Left lung (tissue), 10 donors: ENCODE results near the gene ACKR1. TPM values are rescaled to one million over a fixed set of nuclear protein-coding genes. Genes with fewer than 3 reads are reported as not detected.

Experiments
- ATAC-seq: fragments of 200-7000 bp; cut with Tn5 transposase; one replicate; pipeline ENCODE4 v1.9.1; 2020; ENCODE audit warnings: moderate library complexity
- DNase-seq, 4 donors: peaks; one replicate each; pipeline ENCODE4 v3.0.0-alpha.2; 2013 to 2020
- H3K27ac ChIP-seq, 2 donors: fragments of 200-600 bp; sonication (generic) in 1 of 2; one replicate each; pipeline versions ENCODE4 v1.5.0 to v1.8.0; 2020 to 2021
- H3K27me3 ChIP-seq, 2 donors: fragments of 200-600 bp; sonication (generic) in 1 of 2; one replicate each; pipeline versions ENCODE4 v1.5.0 to v1.8.0; 2020 to 2021
- H3K36me3 ChIP-seq, 2 donors: fragments of 200-600 bp; sonication (generic) in 1 of 2; one replicate each; pipeline versions ENCODE4 v1.5.0 to v1.8.0; 2020 to 2021
- H3K4me1 ChIP-seq, 2 donors: fragments of 200-600 bp; one replicate each; pipeline ENCODE4 v1.8.0; 2021
- H3K4me3 ChIP-seq, 2 donors: fragments of 200-600 bp; sonication (generic) in 1 of 2; one replicate each; pipeline versions ENCODE4 v1.5.0 to v1.8.0; 2020 to 2021; ENCODE audit warnings: mild to moderate bottlenecking in 1 of 2
- H3K9me3 ChIP-seq, 2 donors: fragments of 200-600 bp; sonication (generic) in 1 of 2; one replicate each; pipeline versions ENCODE4 v1.5.0 to v1.8.0; 2020 to 2021
- CTCF ChIP-seq, 2 donors: fragments of 200-600 bp; sonication (generic) in 1 of 2; IDR thresholded peaks; one replicate each; pipeline versions ENCODE4 v1.5.0 to v1.8.0; 2021; ENCODE audit warnings: antibody characterized with exemption in 2 of 2
- intact Hi-C, 2 donors: fragments of 100-400 bp; cut with DNase I; formaldehyde crosslinking; loops; one replicate each; pipeline versions ENCODE4 v1.11.2 to v1.14.2; 2022
- polyA plus RNA-seq, 6 donors: library from polyadenylated mRNA; unstranded; fragments of 120-200 nt; gene quantifications; one replicate each; pipeline ENCODE4 v1.2.1, GENCODE V29; 2013; ENCODE audit not compliant: insufficient read length in 6 of 6
- total RNA-seq, 2 donors: library from RNA; stranded (reverse); fragmentation: NEBNext Ultra II Directional; extraction: Animal tissue kit (Norgen Biotek cat#: 25700); gene quantifications; one replicate each; pipeline ENCODE4 v1.2.1, GENCODE V29; 2021
- donor health status: DM: no; HTN: yes; CAD: no.
- donor health status: DM: no; HTN: no; CAD: no.

Gene ACKR1
- total and polyA plus RNA-seq, 8 donors: 3.6 to 65.3 (median 4.8) TPM

GRCh38 chr1:159209061-159209460, 4.4 kb downstream of the ACKR1 start:
- ATAC-seq (no peak), DNase-seq (no peak)
- H3K27me3 ChIP-seq: peaks cover 0 to 64% of the 10 kb centered on the region in 2 donors
- peaks cover 0 to 8% of the 10 kb centered on the region in 2 donors for H3K4me1 ChIP-seq
- H3K36me3 ChIP-seq: no peaks in the 10 kb centered on the region
- no peak for TF ChIP-seq CTCF (IDR thresholded peaks at IDR 0.05)
- H3K27ac ChIP-seq: no peak overlapping the region
- intact Hi-C loops: no loop called here
- H3K4me3 ChIP-seq: no peak overlapping the region
- H3K9me3 ChIP-seq: no peaks in the 10 kb centered on the region

- no peak overlapping the region for H3K4me3 ChIP-seq
- intact Hi-C loops: loop anchor here in 1 of 2 donors (10.0 kb wide), 1 partner anchor 77 kb away; no protein-coding TSS in a partner anchor
- TF ChIP-seq CTCF (IDR thresholded peaks at IDR 0.05): peak; percentile 65 to 75
- H3K4me1 ChIP-seq: peaks cover 0 to 8% of the 10 kb centered on the region in 2 donors
- H3K36me3 ChIP-seq: no peaks in the 10 kb centered on the region
- peaks cover 0 to 54% of the 10 kb centered on the region in 2 donors for H3K27me3 ChIP-seq
- H3K9me3 ChIP-seq: no peaks in the 10 kb centered on the region
- H3K27ac ChIP-seq: no peak overlapping the region
- ATAC-seq: peak; percentile 61
- DNase-seq: peak in 1 of 4 donors; percentile 16
Observed at GRCh38 chr1:159211331-159212136, 6.9 kb downstream of the ACKR1 start.

GRCh38 chr1:159212596-159212995, 7.9 kb downstream of the ACKR1 start:
- ATAC-seq (no peak), DNase-seq (no peak)
- H3K9me3 ChIP-seq: no peaks in the 10 kb centered on the region
- no peak for TF ChIP-seq CTCF (IDR thresholded peaks at IDR 0.05)
- H3K27ac ChIP-seq: no peak overlapping the region
- intact Hi-C loops: loop anchor here in 1 of 2 donors (10.0 kb wide), 1 partner anchor 78 kb away; no protein-coding TSS in a partner anchor
- H3K27me3 ChIP-seq: peaks cover 0 to 51% of the 10 kb centered on the region in 2 donors
- H3K4me3 ChIP-seq: no peak overlapping the region
- no peaks in the 10 kb centered on the region for H3K36me3 ChIP-seq
- H3K4me1 ChIP-seq: peaks cover 0 to 8% of the 10 kb centered on the region in 2 donors

- Histone ChIP-seq H3K4me3 (no peak overlapping the region), H3K27ac (no peak overlapping the region), H3K9me3 (no peaks in the 10 kb centered on the region), H3K4me1 (peaks cover 0 to 8% of the 10 kb centered on the region in 2 donors), H3K36me3 (no peaks in the 10 kb centered on the region), H3K27me3 (peaks cover 0 to 34% of the 10 kb centered on the region in 2 donors)
- DNase-seq (peak in 2 of 4 donors; percentile 16 to 34), ATAC-seq (peak; percentile 84)
- intact Hi-C loops: loop anchor here in 1 of 2 donors (10.0 kb wide), 1 partner anchor 79 kb away; no protein-coding TSS in a partner anchor
- peak; percentile 88 to 89 for TF ChIP-seq CTCF (IDR thresholded peaks at IDR 0.05)
Observed at GRCh38 chr1:159214149-159214760, 9.6 kb downstream of the ACKR1 start.
